Measurements from ENCODE around the gene ZCCHC17.

Gene ZCCHC17

GRCh38 chr1:31372051-31372450 is 75.2 kb downstream of the ZCCHC17 start:
- DNase-seq (no peak), ATAC-seq (ENCODE audit: insufficient read depth, low read depth) (no peak)
- Histone ChIP-seq H3K4me2 (ENCODE audit: insufficient read depth, low read length) (no peak overlapping the region), H3K4me3 (ENCODE audit: low read depth in 1 of 2, low read length in 2 of 2) (no peak overlapping the region), H3K27me3 (ENCODE audit: insufficient read depth, low read length, poor library complexity) (no peaks in the 10 kb centered on the region), H3K9me3 (ENCODE audit: insufficient read depth, low read length, severe bottlenecking) (no peaks in the 10 kb centered on the region), H3K79me2 (ENCODE audit: insufficient read depth, low read length) (no peaks in the 10 kb centered on the region), H3K27ac (ENCODE audit: low read length) (no peak overlapping the region), H2AFZ (ENCODE audit: low read depth, low read length) (no peak overlapping the region), H4K20me1 (ENCODE audit: insufficient read depth, low read length) (no peaks in the 10 kb centered on the region), H3K4me1 (ENCODE audit: insufficient read depth, low read length) (peaks cover 18% of the 10 kb centered on the region), H3K9ac (ENCODE audit: low read depth, low read length) (no peak overlapping the region), H3K36me3 (ENCODE audit: insufficient read depth, low read length) (no peaks in the 10 kb centered on the region)
- TF ChIP-seq CTCF (IDR thresholded peaks at IDR 0.05; ENCODE audit: borderline replicate concordance, extremely low read depth, low read length, poor library complexity, severe bottlenecking) (no peak), EZH2 (IDR thresholded peaks at IDR 0.05; ENCODE audit: borderline replicate concordance, low read depth, low read length, severe bottlenecking) (no peak)

GRCh38 chr1:31372751-31373055 is 75.9 kb downstream of the ZCCHC17 start:
- Histone ChIP-seq H3K27me3 (ENCODE audit: insufficient read depth, low read length, poor library complexity) (no peaks in the 10 kb centered on the region), H3K79me2 (ENCODE audit: insufficient read depth, low read length) (no peaks in the 10 kb centered on the region), H3K9ac (ENCODE audit: low read depth, low read length) (peak overlapping the region; percentile 49; the same call in 1 of the 2 replicates), H3K36me3 (ENCODE audit: insufficient read depth, low read length) (no peaks in the 10 kb centered on the region), H3K4me3 (ENCODE audit: low read depth in 1 of 2, low read length in 2 of 2) (peak overlapping the region in 1 of 2 experiments; percentile 55; a peak in 1 of 4 replicates), H3K9me3 (ENCODE audit: insufficient read depth, low read length, severe bottlenecking) (no peaks in the 10 kb centered on the region), H3K4me1 (ENCODE audit: insufficient read depth, low read length) (peaks cover 18% of the 10 kb centered on the region), H4K20me1 (ENCODE audit: insufficient read depth, low read length) (no peaks in the 10 kb centered on the region), H3K4me2 (ENCODE audit: insufficient read depth, low read length) (peak overlapping the region; percentile 80), H3K27ac (ENCODE audit: low read length) (no peak overlapping the region), H2AFZ (ENCODE audit: low read depth, low read length) (no peak overlapping the region)
- DNase-seq = no peak
- TF ChIP-seq CTCF (IDR thresholded peaks at IDR 0.05; ENCODE audit: borderline replicate concordance, extremely low read depth, low read length, poor library complexity, severe bottlenecking) (no peak), EZH2 (IDR thresholded peaks at IDR 0.05; ENCODE audit: borderline replicate concordance, low read depth, low read length, severe bottlenecking) (no peak)
- no peak for ATAC-seq (ENCODE audit: insufficient read depth, low read depth)

- Histone ChIP-seq H4K20me1 (ENCODE audit: insufficient read depth, low read length) (no peaks in the 10 kb centered on the region), H3K9ac (ENCODE audit: low read depth, low read length) (peak within 1 kb of the TSS; percentile 49), H3K9me3 (ENCODE audit: insufficient read depth, low read length, severe bottlenecking) (no peaks in the 10 kb centered on the region), H3K79me2 (ENCODE audit: insufficient read depth, low read length) (no peaks in the 10 kb centered on the region), H3K27me3 (ENCODE audit: insufficient read depth, low read length, poor library complexity) (no peaks in the 10 kb centered on the region), H2AFZ (ENCODE audit: low read depth, low read length) (peak within 1 kb of the TSS; percentile 80), H3K4me1 (ENCODE audit: insufficient read depth, low read length) (peaks cover 18% of the 10 kb centered on the region), H3K36me3 (ENCODE audit: insufficient read depth, low read length) (no peaks in the 10 kb centered on the region), H3K27ac (ENCODE audit: low read length) (peak within 1 kb of the TSS; percentile 65), H3K4me2 (ENCODE audit: insufficient read depth, low read length) (peak within 1 kb of the TSS; percentile 80), H3K4me3 (ENCODE audit: low read depth in 1 of 2, low read length in 2 of 2) (peak within 1 kb of the TSS in 1 of 2 experiments; percentile 55; a peak in 2 of 4 replicates)
- ATAC-seq (ENCODE audit: insufficient read depth, low read depth) (peak; percentile 68), DNase-seq (peak; percentile 33)
- TF ChIP-seq EZH2 (IDR thresholded peaks at IDR 0.05; ENCODE audit: borderline replicate concordance, low read depth, low read length, severe bottlenecking) = no peak
- TF ChIP-seq CTCF (IDR thresholded peaks at IDR 0.05; ENCODE audit: borderline replicate concordance, extremely low read depth, low read length, poor library complexity, severe bottlenecking) = no peak
Observed at GRCh38 chr1:31373056-31373896, 76.4 kb downstream of the ZCCHC17 start, which contains the start of gene FABP3. Gene FABP3, minus strand, starts transcription at chr1:31373076. Its CDS starts 62 bp downstream, at chr1:31373014.
